ENCODE measurements around the gene SBNO2.

DNA sequence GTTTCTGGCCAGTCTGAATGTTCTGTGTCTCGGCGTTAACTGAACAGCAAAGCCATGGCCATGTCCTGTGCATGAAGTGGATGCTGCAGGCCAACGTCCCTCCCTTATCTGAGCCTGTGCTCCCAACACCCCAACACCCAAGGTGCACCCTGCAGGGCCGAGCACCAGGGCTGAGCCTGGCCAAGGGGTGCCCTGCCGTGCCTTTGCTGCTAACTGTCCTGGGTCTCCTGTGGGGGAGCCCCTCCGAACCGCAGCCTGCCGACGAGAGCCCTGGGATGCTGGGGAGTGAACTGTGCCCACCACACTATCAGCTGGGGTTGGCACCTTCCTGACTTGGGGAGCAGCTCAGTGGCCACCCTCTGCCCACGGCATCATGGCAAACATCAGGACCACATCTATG is 52.7 kb downstream of the SBNO2 start:
- TF ChIP-seq, protein P1, sequence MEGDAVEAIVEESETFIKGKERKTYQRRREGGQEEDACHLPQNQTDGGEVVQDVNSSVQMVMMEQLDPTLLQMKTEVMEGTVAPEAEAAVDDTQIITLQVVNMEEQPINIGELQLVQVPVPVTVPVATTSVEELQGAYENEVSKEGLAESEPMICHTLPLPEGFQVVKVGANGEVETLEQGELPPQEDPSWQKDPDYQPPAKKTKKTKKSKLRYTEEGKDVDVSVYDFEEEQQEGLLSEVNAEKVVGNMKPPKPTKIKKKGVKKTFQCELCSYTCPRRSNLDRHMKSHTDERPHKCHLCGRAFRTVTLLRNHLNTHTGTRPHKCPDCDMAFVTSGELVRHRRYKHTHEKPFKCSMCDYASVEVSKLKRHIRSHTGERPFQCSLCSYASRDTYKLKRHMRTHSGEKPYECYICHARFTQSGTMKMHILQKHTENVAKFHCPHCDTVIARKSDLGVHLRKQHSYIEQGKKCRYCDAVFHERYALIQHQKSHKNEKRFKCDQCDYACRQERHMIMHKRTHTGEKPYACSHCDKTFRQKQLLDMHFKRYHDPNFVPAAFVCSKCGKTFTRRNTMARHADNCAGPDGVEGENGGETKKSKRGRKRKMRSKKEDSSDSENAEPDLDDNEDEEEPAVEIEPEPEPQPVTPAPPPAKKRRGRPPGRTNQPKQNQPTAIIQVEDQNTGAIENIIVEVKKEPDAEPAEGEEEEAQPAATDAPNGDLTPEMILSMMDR (IDR thresholded peaks at IDR 0.05; ENCODE audit: low read depth, low read length, missing input control) = no peak
- TF ChIP-seq, protein P2, sequence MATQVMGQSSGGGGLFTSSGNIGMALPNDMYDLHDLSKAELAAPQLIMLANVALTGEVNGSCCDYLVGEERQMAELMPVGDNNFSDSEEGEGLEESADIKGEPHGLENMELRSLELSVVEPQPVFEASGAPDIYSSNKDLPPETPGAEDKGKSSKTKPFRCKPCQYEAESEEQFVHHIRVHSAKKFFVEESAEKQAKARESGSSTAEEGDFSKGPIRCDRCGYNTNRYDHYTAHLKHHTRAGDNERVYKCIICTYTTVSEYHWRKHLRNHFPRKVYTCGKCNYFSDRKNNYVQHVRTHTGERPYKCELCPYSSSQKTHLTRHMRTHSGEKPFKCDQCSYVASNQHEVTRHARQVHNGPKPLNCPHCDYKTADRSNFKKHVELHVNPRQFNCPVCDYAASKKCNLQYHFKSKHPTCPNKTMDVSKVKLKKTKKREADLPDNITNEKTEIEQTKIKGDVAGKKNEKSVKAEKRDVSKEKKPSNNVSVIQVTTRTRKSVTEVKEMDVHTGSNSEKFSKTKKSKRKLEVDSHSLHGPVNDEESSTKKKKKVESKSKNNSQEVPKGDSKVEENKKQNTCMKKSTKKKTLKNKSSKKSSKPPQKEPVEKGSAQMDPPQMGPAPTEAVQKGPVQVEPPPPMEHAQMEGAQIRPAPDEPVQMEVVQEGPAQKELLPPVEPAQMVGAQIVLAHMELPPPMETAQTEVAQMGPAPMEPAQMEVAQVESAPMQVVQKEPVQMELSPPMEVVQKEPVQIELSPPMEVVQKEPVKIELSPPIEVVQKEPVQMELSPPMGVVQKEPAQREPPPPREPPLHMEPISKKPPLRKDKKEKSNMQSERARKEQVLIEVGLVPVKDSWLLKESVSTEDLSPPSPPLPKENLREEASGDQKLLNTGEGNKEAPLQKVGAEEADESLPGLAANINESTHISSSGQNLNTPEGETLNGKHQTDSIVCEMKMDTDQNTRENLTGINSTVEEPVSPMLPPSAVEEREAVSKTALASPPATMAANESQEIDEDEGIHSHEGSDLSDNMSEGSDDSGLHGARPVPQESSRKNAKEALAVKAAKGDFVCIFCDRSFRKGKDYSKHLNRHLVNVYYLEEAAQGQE (IDR thresholded peaks at IDR 0.05) = no peak
- TF ChIP-seq RAD21 (IDR thresholded peaks at IDR 0.05) (no peak), EGR1 (IDR thresholded peaks at IDR 0.05; ENCODE audit: low read depth in 2 of 2) (no peak)
- TF ChIP-seq, protein P3, sequence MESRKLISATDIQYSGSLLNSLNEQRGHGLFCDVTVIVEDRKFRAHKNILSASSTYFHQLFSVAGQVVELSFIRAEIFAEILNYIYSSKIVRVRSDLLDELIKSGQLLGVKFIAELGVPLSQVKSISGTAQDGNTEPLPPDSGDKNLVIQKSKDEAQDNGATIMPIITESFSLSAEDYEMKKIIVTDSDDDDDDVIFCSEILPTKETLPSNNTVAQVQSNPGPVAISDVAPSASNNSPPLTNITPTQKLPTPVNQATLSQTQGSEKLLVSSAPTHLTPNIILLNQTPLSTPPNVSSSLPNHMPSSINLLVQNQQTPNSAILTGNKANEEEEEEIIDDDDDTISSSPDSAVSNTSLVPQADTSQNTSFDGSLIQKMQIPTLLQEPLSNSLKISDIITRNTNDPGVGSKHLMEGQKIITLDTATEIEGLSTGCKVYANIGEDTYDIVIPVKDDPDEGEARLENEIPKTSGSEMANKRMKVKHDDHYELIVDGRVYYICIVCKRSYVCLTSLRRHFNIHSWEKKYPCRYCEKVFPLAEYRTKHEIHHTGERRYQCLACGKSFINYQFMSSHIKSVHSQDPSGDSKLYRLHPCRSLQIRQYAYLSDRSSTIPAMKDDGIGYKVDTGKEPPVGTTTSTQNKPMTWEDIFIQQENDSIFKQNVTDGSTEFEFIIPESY (IDR thresholded peaks at IDR 0.05) = no peak

Measured in liver (tissue), 3 donors.